Endothelial cell of umbilical vein (primary cell): ENCODE results near the gene LIPK. TPM values are rescaled to one million over a fixed set of nuclear protein-coding genes. Genes with fewer than 3 reads are reported as not detected.

Source experiments
- BruUV-seq: library from RNA; stranded (reverse); fragments of 400-500 nt; replicated peaks from 2 replicates; lab custom pipeline; 2021; lab: Mats Ljungman, UMichigan
- CTCF ChIA-PET: fragments of 300-600, 350-600 bp; sonication (Branson Sonifier 250); formaldehyde crosslinking; loops from one replicate; lab custom pipeline; 2021; ENCODE audit warnings: antibody characterized with exemption, inconsistent platforms; lab: Charles Lee
- POLR2A ChIA-PET: fragments of 300-600, 350-600 bp; sonication (Branson Sonifier 250); formaldehyde crosslinking; loops from one replicate; lab custom pipeline; 2021; ENCODE audit warnings: antibody characterized with exemption, inconsistent platforms; lab: Charles Lee
- DNase-seq: peaks from one replicate; pipeline ENCODE4 v3.0.0-alpha.2; 2011; ENCODE audit warnings: low read depth, low spot score
- FAIRE-seq: peaks from 2 replicates; lab custom pipeline; 2011; peaks lifted over from hg19 to GRCh38; lab: Jason Lieb, UNC
- H2AFZ ChIP-seq: 2 replicates; pipeline ENCODE4 v1.6.0; 2012; ENCODE audit warnings: low read depth, low read length, control low read depth, inconsistent platforms
- H3K27ac ChIP-seq: 2 replicates; pipeline ENCODE4 v1.5.1; 2011; ENCODE audit warnings: low read depth, mild to moderate bottlenecking, control low read depth, low read length, moderate library complexity; ENCODE audit not compliant: insufficient read depth
- H3K27me3 ChIP-seq, 2 experiments: 2 replicates each; pipeline versions ENCODE4 v1.6.0 to v1.6.1; 2011; ENCODE audit warnings: low read length in 2 of 2, mixed read lengths in 1 of 2; ENCODE audit not compliant: control insufficient read depth in 2 of 2, insufficient read depth in 2 of 2
- H3K36me3 ChIP-seq, 2 experiments: 2 replicates in 1 of 2; 3 replicates in 1 of 2; pipeline ENCODE4 v1.5.1; 2011; ENCODE audit warnings: low read length in 2 of 2, mild to moderate bottlenecking in 1 of 2, moderate library complexity in 1 of 2; ENCODE audit not compliant: control insufficient read depth in 2 of 2, insufficient read depth in 2 of 2; ENCODE audit errors: extremely low read depth in 1 of 2
- H3K4me1 ChIP-seq: 3 replicates; pipeline ENCODE4 v1.5.1; 2011; ENCODE audit warnings: mild to moderate bottlenecking, low read length; ENCODE audit not compliant: control insufficient read depth, insufficient read depth; ENCODE audit errors: extremely low read depth
- H3K4me2 ChIP-seq: 2 replicates; pipeline ENCODE4 v1.6.1; 2011; ENCODE audit warnings: low read length, control low read depth, mixed read lengths; ENCODE audit not compliant: insufficient read depth
- H3K4me3 ChIP-seq, 3 experiments: fragments of 200-600 bp in 1 of 3; sonication (generic), shearing (Covaris generic) in 1 of 3; replicated peaks in 1 of 3; 2 replicates each; pipeline ENCODE4 v1.5.1; 2011 to 2016; ENCODE audit warnings: control low read depth in 3 of 3, low read length in 3 of 3, mild to moderate bottlenecking in 2 of 3, inconsistent platforms in 1 of 3, low read depth in 1 of 3, moderate library complexity in 1 of 3; ENCODE audit not compliant: insufficient read depth in 1 of 3
- H3K79me2 ChIP-seq: 2 replicates; pipeline ENCODE4 v1.6.0; 2012; ENCODE audit warnings: low read length, inconsistent platforms; ENCODE audit not compliant: control insufficient read depth, insufficient read depth
- H3K9ac ChIP-seq: replicated peaks from 2 replicates; pipeline ENCODE3; 2011; ENCODE audit warnings: low read length, control low read depth; ENCODE audit not compliant: insufficient read depth; ENCODE audit errors: extremely low read depth
- H3K9me1 ChIP-seq: replicated peaks from 3 replicates; pipeline ENCODE4 v1.6.0; 2011; ENCODE audit warnings: mild to moderate bottlenecking, low read length; ENCODE audit not compliant: control insufficient read depth, insufficient read depth; ENCODE audit errors: extremely low read depth
- H3K9me3 ChIP-seq: replicated peaks from 2 replicates; pipeline ENCODE4 v1.5.1; 2012; ENCODE audit warnings: low read length, inconsistent platforms; ENCODE audit not compliant: control insufficient read depth, insufficient read depth
- H4K20me1 ChIP-seq: replicated peaks from 2 replicates; pipeline ENCODE3; 2011; ENCODE audit warnings: mild to moderate bottlenecking, low read length; ENCODE audit not compliant: control insufficient read depth, insufficient read depth; ENCODE audit errors: extremely low read depth
- CTCF ChIP-seq, 2 donors: IDR thresholded peaks; 1 replicate in 1 of 2; 2 replicates in 1 of 2; pipeline ENCODE4 v1.5.1; 2011; ENCODE audit warnings: low read length in 2 of 2, mild to moderate bottlenecking in 2 of 2, moderate library complexity in 2 of 2, control low read depth in 1 of 2, inconsistent platforms in 1 of 2, low read depth in 1 of 2; ENCODE audit not compliant: insufficient read depth in 1 of 2; ENCODE audit errors: extremely low read depth in 1 of 2
- EZH2 ChIP-seq: IDR thresholded peaks from 2 replicates; pipeline ENCODE4 v1.6.1; 2012; ENCODE audit warnings: borderline replicate concordance, low read depth, mild to moderate bottlenecking, moderate library complexity, low read length, inconsistent platforms; ENCODE audit not compliant: severe bottlenecking
- FOS ChIP-seq: IDR thresholded peaks from 2 replicates; pipeline ENCODE4 v1.6.1; 2011; ENCODE audit warnings: mild to moderate bottlenecking, low read length, moderate library complexity, borderline replicate concordance; ENCODE audit not compliant: insufficient read depth
- GATA2 ChIP-seq: IDR thresholded peaks from 2 replicates; pipeline ENCODE4 v1.7.0; 2011; ENCODE audit warnings: low read depth, mild to moderate bottlenecking, moderate library complexity, mixed read lengths, low read length; ENCODE audit not compliant: insufficient read length, insufficient read depth
- JUN ChIP-seq: IDR thresholded peaks from 2 replicates; pipeline ENCODE4 v1.6.1; 2011; ENCODE audit warnings: borderline replicate concordance, low read depth; ENCODE audit not compliant: insufficient read length, insufficient read depth
- MAX ChIP-seq: IDR thresholded peaks from 2 replicates; pipeline ENCODE4 v1.6.1; 2011; ENCODE audit not compliant: insufficient read depth, insufficient read length
- MYC ChIP-seq: IDR thresholded peaks from one replicate; pipeline ENCODE4 v1.6.1; 2011; ENCODE audit warnings: mild to moderate bottlenecking, low read depth, low read length
- POLR2A ChIP-seq: IDR thresholded peaks from 2 replicates; pipeline ENCODE4 v1.6.1; 2012; ENCODE audit warnings: low read depth, mild to moderate bottlenecking, control low read depth, low read length
- POLR2AphosphoS5 ChIP-seq: IDR thresholded peaks from 2 replicates; pipeline ENCODE4 v1.6.1; 2012; ENCODE audit warnings: low read depth, mild to moderate bottlenecking, control low read depth, low read length, moderate library complexity; ENCODE audit not compliant: insufficient read depth
- dilution Hi-C: fragments of 300-500 bp; cut with MboI; formaldehyde crosslinking; loops from one replicate; pipeline ENCODE4 v1.15.0; 2019; ENCODE audit warnings: low sequenced_read_pairs; ENCODE audit not compliant: extremely low pct_ligation_motif_present
- intact Hi-C: fragments of 100-400 bp; cut with micrococcal nuclease; formaldehyde crosslinking; loops from one replicate; pipeline ENCODE4 v1.10.0; 2022
- polyA plus RNA-seq, 4 experiments: library from polyadenylated mRNA; depleted of rRNA in 3 of 4; stranded (reverse) in 3 of 4; unstranded in 1 of 4; fragments of >200 nt; gene quantifications; 2 replicates each; pipeline versions ENCODE4 v1.2.1 to v1.2.3, GENCODE V29; 2011 to 2012; ENCODE audit warnings: missing spikeins in 1 of 4
- total RNA-seq: library from RNA; stranded (reverse); gene quantifications from 2 replicates; pipeline ENCODE4 v1.2.3, GENCODE V29; 2021

The LIPK gene
- total and polyA plus RNA-seq, 2 donors (not counting 3 experiments of a cell fraction or from before 2014, with no cell fraction given), result not detected

GRCh38 chr10:88715517-88715916 is 9.5 kb downstream of the LIPK start:
- H3K9ac ChIP-seq, result no peak overlapping the region
- no peaks in the 10 kb centered on the region for H3K9me3 ChIP-seq
- DNase-seq (no peak), FAIRE-seq (no peak)
- H3K27me3 ChIP-seq, result no peaks in the 10 kb centered on the region
- POLR2A ChIA-PET, result no interaction called here
- no peaks in the 10 kb centered on the region for H3K79me2 ChIP-seq
- intact Hi-C loops, result no loop called here
- no peaks in the 10 kb centered on the region for H3K4me1 ChIP-seq
- no peaks in the 10 kb centered on the region for H3K36me3 ChIP-seq
- dilution Hi-C loops, result no loop called here
- H3K27ac ChIP-seq, result no peak overlapping the region
- no peaks in the 10 kb centered on the region for H3K9me1 ChIP-seq
- H3K4me2 ChIP-seq, result no peak overlapping the region
- TF ChIP-seq POLR2A (no peak), EZH2 (no peak), POLR2AphosphoS5 (no peak), FOS (no peak), MAX (no peak), MYC (no peak), GATA2 (no peak), JUN (no peak), CTCF (IDR thresholded peaks at IDR 0.05; ENCODE audit: extremely low read depth in 1 of 2, insufficient read depth in 1 of 2, low read depth in 1 of 2, low read length in 2 of 2) (no peak)
- CTCF ChIA-PET, result no interaction called here
- no peak overlapping the region for H2AFZ ChIP-seq
- no peak overlapping the region for H3K4me3 ChIP-seq
- no peaks in the 10 kb centered on the region for H4K20me1 ChIP-seq
- BruUV-seq, result no TSS peak
